Choroid plexus epithelial cell (primary cell): ENCODE measurements around the gene UBE2D2.
A peak's percentile ranks its signal among the peaks of the same experiment; 100 is the strongest.

Experiments
- DNase-seq: peaks from one replicate; pipeline ENCODE4 v3.0.0-alpha.2; 2010; ENCODE audit warnings: low read depth
- H3K4me3 ChIP-seq: 2 replicates; pipeline ENCODE4 v1.5.1; 2011; ENCODE audit warnings: low read depth, mild to moderate bottlenecking, control low read depth, low read length, moderate library complexity
- CTCF ChIP-seq: conservative IDR thresholded peaks from 2 replicates; pipeline ENCODE4 v1.5.1; 2011; ENCODE audit warnings: low read depth, mild to moderate bottlenecking, control low read depth, inconsistent platforms, low read length, moderate library complexity

The UBE2D2 gene

GRCh38 chr5:139569270-139569955 lies 8.3 kb downstream of the UBE2D2 start:
- DNase-seq: peak; percentile 30
- no peak overlapping the region for H3K4me3 ChIP-seq
- TF ChIP-seq CTCF: no peak

DNA sequence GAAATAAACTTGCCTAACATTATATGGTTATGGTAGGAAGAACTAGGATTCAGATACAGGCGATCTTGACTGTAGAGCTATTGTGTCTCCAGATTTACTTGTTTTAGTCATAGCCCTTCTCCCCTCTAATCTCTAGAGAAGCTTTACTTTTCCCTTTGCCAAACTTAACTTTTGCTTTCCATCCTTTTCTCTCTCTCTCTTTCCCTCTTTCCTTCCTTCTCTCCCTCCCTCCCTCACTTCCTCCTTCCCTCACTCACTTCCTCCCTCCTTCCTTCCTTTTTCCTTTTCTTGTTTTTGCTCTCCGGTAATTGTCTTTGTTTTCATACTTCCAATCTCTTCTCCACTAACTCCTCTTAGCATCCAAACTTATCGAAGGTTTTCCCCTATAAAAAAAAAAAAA lies 10.4 kb downstream of the UBE2D2 start:
- no peak for DNase-seq
- H3K4me3 ChIP-seq: no peak overlapping the region
- TF ChIP-seq CTCF: no peak

GRCh38 chr5:139571966-139572365 lies 10.8 kb downstream of the UBE2D2 start:
- TF ChIP-seq CTCF: no peak
- no peak for DNase-seq
- H3K4me3 ChIP-seq: no peak overlapping the region

GRCh38 chr5:139574641-139575312 lies 13.6 kb downstream of the UBE2D2 start:
- no peak overlapping the region for H3K4me3 ChIP-seq
- DNase-seq: peak; percentile 79
- peak; percentile 79 for TF ChIP-seq CTCF

DNA sequence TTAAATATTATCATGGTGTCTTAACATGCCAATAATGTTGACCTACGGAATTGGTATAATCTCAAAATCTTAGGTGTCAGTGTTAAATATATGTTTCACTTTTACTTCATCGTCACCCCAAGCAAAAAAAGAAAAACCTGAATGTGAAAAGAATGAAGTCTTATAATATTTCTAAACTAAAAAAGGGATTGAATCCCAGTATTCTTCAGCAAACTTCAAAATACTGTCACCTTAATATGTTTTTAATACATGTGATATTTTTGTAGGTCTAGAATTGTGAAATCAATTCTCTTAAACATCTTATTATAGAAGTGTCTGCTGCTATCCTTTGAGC lies 14.1 kb downstream of the UBE2D2 start:
- H3K4me3 ChIP-seq: no peak overlapping the region
- no peak for TF ChIP-seq CTCF
- no peak for DNase-seq

DNA sequence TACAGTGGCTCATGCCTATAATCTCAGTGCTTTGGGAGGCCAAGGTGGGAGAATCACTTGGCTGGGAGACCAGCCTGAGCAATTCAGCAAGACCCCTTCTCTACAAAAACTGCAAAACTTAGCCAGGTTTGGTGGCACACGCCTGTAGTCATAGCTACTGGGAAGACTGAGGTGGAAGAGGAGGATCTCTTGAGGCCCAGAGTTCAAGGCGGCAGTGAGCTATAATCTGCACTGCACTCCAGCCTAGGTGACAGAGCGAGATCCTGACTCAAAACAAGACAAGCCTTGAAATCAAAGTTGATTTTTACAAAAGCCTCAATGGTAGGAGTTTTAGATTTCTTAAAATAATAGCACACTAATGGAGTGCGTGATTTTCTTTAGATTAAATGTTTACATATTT lies 14.6 kb downstream of the UBE2D2 start:
- TF ChIP-seq CTCF: no peak
- no peak overlapping the region for H3K4me3 ChIP-seq
- no peak for DNase-seq
